NCI-H524 (cell line): Measurements from ENCODE around the gene PTTG1IP.
A peak's percentile ranks its signal among the peaks of the same experiment; 100 is the strongest.

Source experiments
- DNase-seq, 2 experiments: peaks; one replicate each; lab custom pipeline; 2025; lab: John Stamatoyannopoulos, UW

Gene PTTG1IP

DNA sequence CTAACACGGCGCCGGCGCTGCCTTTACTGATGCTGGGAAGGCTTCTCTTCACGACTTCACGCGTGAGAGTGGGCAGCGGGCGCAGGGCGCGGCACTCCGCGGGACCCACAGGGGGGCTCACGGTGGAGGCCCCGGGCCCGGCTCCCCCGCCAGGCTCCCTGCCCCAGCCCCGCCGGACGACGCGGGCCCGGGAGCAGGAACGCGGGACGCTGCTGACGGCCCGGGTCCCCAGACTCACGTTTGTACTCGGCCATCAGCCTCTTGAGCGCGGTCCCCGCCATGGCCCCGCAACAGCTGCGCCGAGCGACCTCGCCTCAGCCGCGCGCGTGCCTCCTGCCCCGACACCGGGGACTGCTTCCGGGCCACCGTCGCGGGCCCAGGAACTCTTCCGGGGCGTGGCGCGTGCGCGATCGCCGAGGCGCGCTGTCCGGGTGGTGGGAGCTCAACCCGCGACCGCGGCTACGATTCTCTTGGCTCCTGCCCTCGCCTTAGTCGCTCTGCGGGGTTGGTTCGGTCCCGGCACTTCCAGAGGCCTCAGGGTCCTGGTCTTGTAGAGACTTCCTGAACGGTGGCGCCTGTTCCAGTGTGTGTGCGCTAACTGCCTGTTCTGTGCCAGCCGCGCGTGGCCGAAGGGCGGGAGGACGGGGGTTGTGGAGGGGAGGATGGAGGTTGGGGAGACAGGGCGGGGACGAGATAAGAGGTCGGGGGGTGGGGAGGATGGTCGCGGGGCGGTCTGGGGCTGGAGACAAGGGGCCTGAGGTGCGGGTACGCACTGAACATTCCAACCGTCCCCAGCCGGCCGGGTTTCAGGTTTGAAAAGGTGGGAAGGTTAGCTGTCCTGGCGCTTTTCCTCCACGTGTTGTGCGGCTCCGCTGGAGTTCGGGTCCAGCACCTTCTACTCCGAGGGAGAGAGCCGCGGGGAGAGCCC lies 71.8 kb downstream of the PTTG1IP start, which contains the start of gene UBE2G2:
Gene UBE2G2 (minus strand): TSS at position 353 of the 928 bp plus-strand sequence. CDS start 72 bp downstream, at position 281.
- peak; percentile 69 to 82 for DNase-seq

GRCh38 chr21:44800971-44801467 lies 72.5 kb downstream of the PTTG1IP start:
- peak; percentile 41 to 65 for DNase-seq

- peak in 1 of 2 experiments; percentile 35 for DNase-seq
Observed at GRCh38 chr21:44800103-44800502, 73.4 kb downstream of the PTTG1IP start.

DNA sequence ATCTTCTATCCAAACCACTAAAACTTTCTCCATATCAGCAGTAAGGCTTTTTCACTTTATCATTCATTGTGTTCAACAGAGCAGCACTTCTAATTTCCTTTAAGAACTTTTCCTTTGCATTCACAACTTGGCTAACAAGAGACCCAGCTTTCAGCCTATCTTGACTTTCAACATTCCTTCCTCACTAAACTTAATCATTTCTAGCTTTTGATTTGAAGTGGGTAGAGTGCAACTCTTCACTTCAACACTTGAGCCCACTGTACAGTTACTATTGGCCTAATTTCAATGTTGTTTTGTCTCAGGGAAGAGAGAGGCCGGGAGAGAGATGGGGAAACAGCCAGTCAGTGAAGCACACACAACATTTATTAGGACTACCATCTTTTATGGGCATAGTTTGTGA lies 73.8 kb downstream of the PTTG1IP start:
- no peak for DNase-seq
